Transverse colon (tissue), 4 donors: ENCODE measurements around the gene USP6. TPM values are rescaled to one million over a fixed set of nuclear protein-coding genes. Genes with fewer than 3 reads are reported as not detected.
"Not testable (repeated sequence)": the region's sequence is repeated elsewhere in the genome, so short reads cannot be mapped to it uniquely, and the experiment has no call there.

Source experiments
- DNase-seq: peaks from one replicate; pipeline ENCODE4 v3.0.0-alpha.2; 2019
- H3K27ac ChIP-seq, 4 donors: fragments of 200-600 bp; sonication (generic); 2 replicates each; pipeline ENCODE4 v1.5.1; 2016 to 2018; ENCODE audit warnings: inconsistent platforms in 4 of 4
- H3K27me3 ChIP-seq: fragments of 200-600 bp; sonication (generic); 2 replicates; pipeline ENCODE4 v1.5.1; 2017; ENCODE audit warnings: inconsistent platforms
- H3K36me3 ChIP-seq, 4 donors: fragments of 200-600 bp; sonication (generic); 2 replicates each; pipeline ENCODE4 v1.5.1; 2017 to 2019; ENCODE audit warnings: inconsistent platforms in 4 of 4
- H3K4me1 ChIP-seq, 4 donors: fragments of 200-600 bp; sonication (generic); 2 replicates each; pipeline ENCODE4 v1.5.1; 2017 to 2020; ENCODE audit warnings: inconsistent platforms in 4 of 4
- H3K4me3 ChIP-seq, 4 donors: fragments of 200-600 bp; sonication (generic); 1 replicate in 1 of 4; 2 replicates in 3 of 4; pipeline versions ENCODE4 v1.5.1 to v1.6.1; 2017 to 2019; ENCODE audit warnings: inconsistent platforms in 4 of 4
- H3K9me3 ChIP-seq, 2 donors: fragments of 200-600 bp; sonication (generic); 2 replicates each; pipeline ENCODE4 v1.5.1; 2017 to 2019; ENCODE audit warnings: inconsistent platforms in 2 of 2
- EP300 ChIP-seq: sonication (generic); formaldehyde crosslinking; IDR thresholded peaks from one replicate; pipeline ENCODE4 v1.6.1; 2017; ENCODE audit warnings: antibody characterized with exemption, low read depth
- WGBS, 2 donors: methylation state at CpG; one replicate each; pipeline ENCODE4 v1.1.5; 2018; ENCODE audit warnings: low coverage in 1 of 2; 5-methylcytosine and 5-hydroxymethylcytosine counted together
- in situ Hi-C, 4 donors: fragments of 200-750 bp; cut with MboI; loops; one replicate each; pipeline versions ENCODE4 v1.15.0 to v1.15.1; 2017; ENCODE audit warnings: low sequenced_read_pairs in 3 of 4, low pct_ligation_motif_present in 1 of 4, low pct_unique_long_range_greater_than_20kb in 1 of 4
- intact Hi-C: fragments of 100-400 bp; cut with DNase I; formaldehyde crosslinking; loops from one replicate; pipeline ENCODE4 v1.15.1; 2023; ENCODE audit warnings: low total_unique reads
- small RNA-seq, 4 donors: library from RNA; depleted of rRNA; stranded (forward); fragments of <200 nt; gene quantifications; one replicate each; pipeline ENCODE3, GENCODE V24; 2016
- total RNA-seq, 4 donors: library from RNA; depleted of rRNA; stranded (reverse); fragments of >200 nt; gene quantifications; one replicate each; pipeline ENCODE4 v1.1.0, GENCODE V29; 2016

The USP6 gene
- total RNA-seq, 4 donors from 2014 or later, result under 0.01 to 0.82 TPM; not detected in 2

DNA sequence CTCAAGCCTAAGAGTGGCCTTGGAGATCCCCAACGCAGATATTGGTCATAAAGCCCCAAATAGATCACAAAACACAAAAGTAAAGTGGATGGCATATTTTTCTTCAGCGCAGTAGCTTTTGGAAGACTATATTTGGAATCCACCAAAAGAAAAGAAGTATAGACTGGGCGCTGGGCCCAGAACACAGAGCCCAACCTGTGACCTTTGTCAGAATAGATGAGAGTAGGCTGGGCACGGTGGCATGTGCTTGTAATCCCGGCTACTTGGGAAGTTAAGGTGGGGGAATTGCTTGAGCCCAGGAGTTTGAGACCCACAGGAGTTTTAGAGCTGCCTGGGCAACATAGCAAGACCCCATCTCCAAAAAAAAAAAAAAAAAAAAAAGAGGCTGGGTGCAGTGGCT lies 104.2 kb downstream of the USP6 start:
- intact Hi-C loops (no loop called here), in situ Hi-C loops (no loop called here)
- no peak for TF ChIP-seq EP300
- no peaks in the 10 kb centered on the region for H3K27me3 ChIP-seq
- H3K4me1 ChIP-seq, result no peaks in the 10 kb centered on the region
- H3K36me3 ChIP-seq, result no peaks in the 10 kb centered on the region
- 89 to 93% methylated on average over 2 to 5 of the region's 5 CpGs for WGBS, 2 donors
- H3K4me3 ChIP-seq, result no peak overlapping the region
- H3K9me3 ChIP-seq, result no peaks in the 10 kb centered on the region
- DNase-seq, result no peak
- H3K27ac ChIP-seq, result no peak overlapping the region

- H3K27ac ChIP-seq, result peak overlapping the region in 2 of 4 donors; percentile 37 to 38
- H3K27me3 ChIP-seq, H3K4me1 ChIP-seq, in situ Hi-C loops, H3K9me3 ChIP-seq, H3K36me3 ChIP-seq, H3K4me3 ChIP-seq, intact Hi-C loops, DNase-seq: not testable (repeated sequence)
- 74% methylated on average over 12 of the region's 12 CpGs; no CpG with 5 or more reads in 1 of the 2 donors for WGBS, 2 donors
These were observed 106.1 kb downstream of the USP6 start for GRCh38 chr17:5221912-5222311.

Small RNA genes lying within 50 kb of the gene (small RNA-seq; reads per million reads assigned to genes)
- 0 reads per million in 4 donors for gene AC012146.4

Other genes starting within 250 kb of the USP6 start
- 1 to 10 TPM in 3 of 4 donors, not detected in 1; 1.8 to 3.2 (median 2.1) TPM for gene C17orf107, start 216.5 kb upstream of the USP6 start, total RNA-seq
- under 1 TPM in 1 of 4 donors, not detected in 3; 0.32 TPM for gene CHRNE, start 212.9 kb upstream of the USP6 start, total RNA-seq
- not detected for gene GP1BA, start 183.8 kb upstream of the USP6 start, total RNA-seq
- 100 to 1,000 TPM in 1 of 4 donors, 10 to 100 TPM in 3; 62.4 to 120 (median 83.9) TPM for gene SLC25A11, start 176.0 kb upstream of the USP6 start, total RNA-seq
- gene RNF167, start 175.8 kb upstream of the USP6 start, total RNA-seq, result 100 to 1,000 TPM in 1 of 4 donors, 10 to 100 TPM in 3; 57.2 to 348 (median 73.7) TPM
- 1,000 to 10,000 TPM in 1 of 4 donors, 100 to 1,000 TPM in 3; 743 to 1,049 (median 945) TPM for gene PFN1, start 167.5 kb upstream of the USP6 start, total RNA-seq
- gene ENO3, start 164.9 kb upstream of the USP6 start, total RNA-seq, result 100 to 1,000 TPM in 1 of 4 donors, 10 to 100 TPM in 1, 1 to 10 TPM in 2; 2.5 to 211 (median 12.9) TPM
- gene SPAG7, start 148.2 kb upstream of the USP6 start, total RNA-seq, result 10 to 100 TPM in 3 of 4 donors, 1 to 10 TPM in 1; 8.2 to 64.7 (median 47.4) TPM
- 10 to 100 TPM; 35.9 to 71.8 (median 51.8) TPM for gene CAMTA2, start 128.4 kb upstream of the USP6 start, total RNA-seq
- 1 to 10 TPM in 2 of 4 donors, not detected in 2; 1.8 to 2.2 TPM for gene INCA1, start 118.5 kb upstream of the USP6 start, total RNA-seq
- 100 to 1,000 TPM; 106 to 125 (median 114) TPM for gene KIF1C, start 118.1 kb upstream of the USP6 start, total RNA-seq
- 1 to 10 TPM in 3 of 4 donors, not detected in 1; 1.3 to 6.0 (median 3.4) TPM for gene SLC52A1, start 80.6 kb upstream of the USP6 start, total RNA-seq
- 10 to 100 TPM in 1 of 4 donors, 1 to 10 TPM in 3; 6.0 to 11.6 (median 8.6) TPM for gene ZFP3, start 37.6 kb upstream of the USP6 start, total RNA-seq
- 10 to 100 TPM in 2 of 4 donors, 1 to 10 TPM in 2; 6.8 to 69.6 (median 27.2) TPM for gene ZNF232, start 4.2 kb upstream of the USP6 start, total RNA-seq
- 10 to 100 TPM in 1 of 4 donors, 1 to 10 TPM in 3; 1.5 to 17.0 (median 4.5) TPM for gene ZNF594, start 75.8 kb downstream of the USP6 start, total RNA-seq
- gene SCIMP, start 118.8 kb downstream of the USP6 start, total RNA-seq, result 1 to 10 TPM in 2 of 4 donors, under 1 TPM in 1, not detected in 1; 0.82 to 9.1 (median 2.6) TPM
- 10 to 100 TPM; 23.6 to 43.8 (median 36.0) TPM for gene RABEP1, start 166.3 kb downstream of the USP6 start, total RNA-seq